K562 treated with DMSO at 1 percent for 4 hours (cell line): ENCODE measurements around the gene SRSF6. TPM values are rescaled to one million over a fixed set of nuclear protein-coding genes. Genes with fewer than 3 reads are reported as not detected.

Source experiments
- total RNA-seq: library from RNA; unstranded; fragments of 300-600 nt; gene quantifications from 2 replicates; pipeline ENCODE4 v1.2.3, GENCODE V29; 2022; ENCODE audit not compliant: insufficient read depth

The SRSF6 gene
- total RNA-seq = 28.9 and 43.4 TPM in 2 replicates

DNA sequence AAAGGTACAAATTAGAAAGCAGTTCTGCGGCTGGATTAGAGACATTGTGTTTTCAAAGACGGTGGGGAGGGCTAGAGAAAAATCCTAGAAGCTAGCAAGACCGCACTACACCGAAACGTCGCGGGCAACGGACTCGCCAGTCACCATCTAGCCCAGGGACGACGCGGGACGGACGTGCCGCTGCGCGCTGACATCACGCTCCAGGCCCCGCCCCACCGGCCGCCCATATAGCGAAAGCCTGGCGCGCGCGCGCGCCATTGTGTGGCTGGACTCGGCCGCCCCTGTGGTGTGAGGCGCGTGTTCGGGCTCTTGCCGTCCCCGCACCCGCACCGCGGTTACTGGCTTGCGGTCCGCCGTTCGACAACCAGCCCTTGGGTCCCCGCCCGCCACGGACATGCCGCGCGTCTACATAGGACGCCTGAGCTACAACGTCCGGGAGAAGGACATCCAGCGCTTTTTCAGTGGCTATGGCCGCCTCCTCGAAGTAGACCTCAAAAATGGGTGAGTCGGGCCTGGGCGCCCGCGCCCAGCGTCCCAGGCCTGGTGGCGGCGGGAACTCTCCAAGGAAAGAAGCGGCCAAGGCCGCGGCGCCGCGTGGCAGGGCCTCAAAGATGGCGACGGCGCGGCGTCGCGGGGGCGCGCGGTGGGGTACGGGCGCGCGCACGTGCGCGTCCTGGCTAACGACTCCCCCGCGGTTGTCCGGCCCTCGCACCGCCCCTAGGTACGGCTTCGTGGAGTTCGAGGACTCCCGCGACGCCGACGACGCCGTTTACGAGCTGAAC lies at the start of gene SRSF6:
Gene SRSF6 (plus strand): TSS at position 257 of the 782 bp plus-strand sequence. CDS start 138 bp downstream, at position 395.

DNA sequence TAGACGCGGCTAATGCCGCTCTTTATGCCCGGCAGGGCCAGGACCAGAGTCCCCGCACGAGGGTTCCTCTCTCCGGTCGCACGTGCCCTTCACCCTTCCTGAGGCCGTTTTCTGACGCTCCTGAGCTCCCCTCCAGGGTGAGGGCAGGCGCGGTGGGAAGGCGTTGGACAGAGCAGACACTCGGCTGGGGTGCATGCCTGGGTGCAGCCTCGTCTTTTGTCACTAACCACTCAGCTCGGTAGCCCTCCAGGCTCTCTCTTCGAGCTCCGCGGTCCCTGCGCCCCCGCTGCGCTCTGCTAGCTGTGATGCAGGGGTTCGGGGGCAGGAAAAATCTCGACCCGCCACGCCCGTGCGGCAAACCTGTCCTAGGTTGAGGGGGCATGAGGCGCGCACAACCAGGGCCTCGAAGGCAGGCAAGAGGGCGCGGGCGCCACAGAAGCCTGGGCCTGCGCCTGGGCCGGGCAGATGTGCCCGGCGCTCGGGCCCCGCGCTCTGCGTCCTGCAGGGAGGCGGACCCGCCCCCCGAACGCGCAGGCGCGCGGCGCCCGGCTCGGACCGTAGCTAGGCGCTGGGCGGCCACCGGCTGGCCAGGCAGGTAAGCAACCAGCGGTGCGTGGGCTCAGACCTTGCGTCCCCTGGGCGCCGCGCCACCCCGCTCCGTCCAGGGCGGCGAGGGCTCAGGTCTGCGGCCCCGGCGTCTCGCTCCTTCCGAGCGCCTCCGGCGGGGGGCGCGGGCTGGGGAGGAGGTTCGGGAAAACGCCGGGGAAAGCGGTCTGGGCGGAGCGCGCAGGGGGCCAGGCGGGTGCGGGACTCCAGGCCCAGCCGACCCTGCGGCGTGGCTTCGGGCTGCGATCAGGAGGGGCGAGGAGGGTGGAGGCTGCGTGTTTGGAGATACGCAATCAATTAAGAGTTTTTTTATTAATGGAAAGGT lies 49.7 kb downstream of the SRSF6 start, which contains the start of gene L3MBTL1:
Gene L3MBTL1 (plus strand): TSS at position 548 of the 931 bp plus-strand sequence. CDS start 5,807 bp downstream, outside the sequence.

Other genes starting within 250 kb of the SRSF6 start
- 0.76 and 2.1 TPM in 2 replicates for gene L3MBTL1, start 49.8 kb downstream of the SRSF6 start, total RNA-seq
- gene SGK2, start 101.1 kb downstream of the SRSF6 start, total RNA-seq = not detected in 2 replicates
- 9.6 and 16.2 TPM in 2 replicates for gene IFT52, start 133.0 kb downstream of the SRSF6 start, total RNA-seq
- 137 and 143 TPM in 2 replicates for gene MYBL2, start 209.2 kb downstream of the SRSF6 start, total RNA-seq